Right hindlimb (tissue), 1 donor: ENCODE results near the gene ELL.
A peak's percentile ranks its signal among the peaks of the same experiment; 100 is the strongest.

Experiments
- DNase-seq: peaks from one replicate; pipeline ENCODE4 v3.0.0-alpha.2; 2018

The ELL gene

DNA sequence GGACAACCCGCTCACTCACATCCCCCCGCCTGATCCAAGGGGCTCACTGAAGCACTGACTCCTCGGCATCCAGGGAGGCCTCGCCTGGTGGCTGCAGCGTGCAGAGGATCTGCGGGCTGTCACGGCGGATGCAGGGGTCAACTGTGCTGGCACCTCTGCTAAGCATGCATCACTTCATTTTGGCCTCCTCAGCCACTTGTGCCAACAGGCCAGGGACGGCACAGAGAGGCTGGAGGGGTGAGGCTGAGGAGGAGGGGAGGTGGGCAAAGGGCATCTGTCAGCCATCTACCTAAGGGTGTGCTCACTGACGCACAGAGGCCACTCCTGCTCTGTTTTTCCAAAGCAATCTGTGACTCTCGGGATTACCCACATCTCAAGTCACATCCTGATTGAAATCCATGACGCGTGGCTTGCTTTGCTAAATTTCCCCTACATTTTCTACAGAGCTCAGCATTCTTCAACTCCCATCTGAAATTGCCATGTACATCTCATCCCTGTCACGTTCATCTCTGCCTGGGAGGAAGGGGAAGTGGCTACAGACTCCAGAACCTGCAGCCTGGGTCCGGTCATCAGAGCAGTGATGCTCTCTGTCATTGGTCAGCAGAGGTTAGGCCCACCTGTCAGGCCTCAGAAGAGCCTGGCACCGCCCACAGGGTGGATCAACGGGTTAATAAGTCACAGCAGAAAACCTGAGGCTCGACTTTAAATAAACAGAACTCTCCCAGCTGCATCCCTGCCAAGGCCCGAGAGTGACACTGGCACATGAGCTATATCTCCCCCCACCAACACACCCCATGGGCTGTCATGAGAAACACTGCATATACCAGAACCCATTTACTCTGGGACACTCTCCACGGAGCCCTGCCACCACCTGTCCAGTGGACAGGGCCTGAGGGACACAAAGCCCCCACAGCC is 17.6 kb downstream of the ELL start:
- no peak for DNase-seq

DNA sequence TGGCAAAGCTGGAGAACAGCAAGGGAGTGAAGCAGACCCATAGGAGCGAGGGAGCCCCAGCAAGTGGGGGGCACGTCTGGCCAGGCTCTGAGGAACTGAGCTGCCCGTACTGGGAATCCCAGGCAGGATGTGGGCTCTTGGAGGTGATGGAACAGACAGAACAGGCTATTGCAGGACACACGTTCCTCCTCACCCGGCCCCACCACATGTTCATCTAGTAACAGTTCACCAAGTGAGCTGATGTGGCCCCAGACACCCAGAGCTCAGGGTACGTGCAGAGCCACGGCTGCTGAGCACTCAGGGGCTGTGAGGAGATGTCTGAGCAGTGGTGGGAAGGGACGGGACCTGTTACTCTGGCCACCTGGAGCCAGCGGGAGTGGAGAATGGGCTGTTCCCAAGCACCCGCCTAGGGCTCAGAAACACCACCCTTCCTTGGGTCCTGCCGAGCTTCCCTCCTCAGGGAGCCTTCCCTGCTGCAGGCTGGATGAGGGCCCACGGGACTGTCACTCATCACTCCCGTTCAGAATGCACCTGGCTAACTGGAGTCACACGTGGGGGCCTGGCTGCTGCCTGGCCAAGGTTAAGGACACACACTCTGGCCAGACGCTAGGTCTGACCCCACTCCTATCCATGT is 18.4 kb downstream of the ELL start:
- no peak for DNase-seq

DNA sequence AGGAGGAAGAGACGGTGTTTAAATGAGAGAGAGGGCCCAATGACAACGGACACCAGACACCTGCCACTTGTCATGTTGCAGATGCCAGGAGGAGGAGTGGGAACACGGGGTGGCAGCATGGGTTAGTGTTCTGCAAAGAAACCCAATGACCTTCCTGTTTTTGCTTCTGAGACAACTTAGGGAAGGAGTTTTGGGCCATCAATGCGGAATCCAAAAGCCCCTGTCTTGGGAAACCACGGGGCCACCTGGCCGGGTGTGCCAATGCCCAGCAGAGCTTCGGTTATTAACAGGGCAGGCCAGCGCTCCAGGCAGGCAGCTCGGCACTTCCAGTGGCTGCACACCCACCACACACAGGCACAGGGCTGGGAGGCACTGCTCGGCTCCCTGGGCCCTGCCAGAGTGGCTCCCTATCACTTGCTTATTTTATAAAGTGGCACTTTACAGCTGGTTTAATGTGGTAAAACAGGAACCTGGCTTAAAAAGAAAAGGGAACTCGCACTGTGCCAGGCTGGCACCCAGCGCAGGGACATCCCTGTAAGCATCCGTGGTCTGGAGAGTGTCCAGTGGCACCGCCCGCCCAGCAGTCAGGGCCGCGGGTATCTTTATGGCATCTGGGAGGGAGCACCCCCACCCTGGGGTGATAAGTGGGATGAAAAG is 19.1 kb downstream of the ELL start:
- DNase-seq: no peak

DNA sequence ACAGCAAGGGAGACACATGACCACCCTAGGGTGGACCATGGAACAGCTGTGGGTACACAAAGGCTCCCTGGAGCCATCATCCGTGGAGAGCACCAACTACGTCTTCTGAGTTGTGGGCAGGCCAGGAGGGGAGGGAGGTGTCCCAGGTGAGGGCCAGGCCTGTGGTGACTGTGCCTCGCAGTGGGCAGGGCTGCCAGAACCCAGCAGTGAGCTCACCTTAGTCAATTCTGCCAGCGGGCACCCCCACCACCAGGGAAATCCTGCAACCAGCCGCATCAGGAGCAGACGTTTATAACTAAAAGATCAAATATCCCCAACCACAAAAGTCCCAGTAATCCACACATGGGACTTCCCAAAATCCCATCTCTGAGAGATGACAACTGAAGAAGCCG is 19.6 kb downstream of the ELL start:
- no peak for DNase-seq

DNA sequence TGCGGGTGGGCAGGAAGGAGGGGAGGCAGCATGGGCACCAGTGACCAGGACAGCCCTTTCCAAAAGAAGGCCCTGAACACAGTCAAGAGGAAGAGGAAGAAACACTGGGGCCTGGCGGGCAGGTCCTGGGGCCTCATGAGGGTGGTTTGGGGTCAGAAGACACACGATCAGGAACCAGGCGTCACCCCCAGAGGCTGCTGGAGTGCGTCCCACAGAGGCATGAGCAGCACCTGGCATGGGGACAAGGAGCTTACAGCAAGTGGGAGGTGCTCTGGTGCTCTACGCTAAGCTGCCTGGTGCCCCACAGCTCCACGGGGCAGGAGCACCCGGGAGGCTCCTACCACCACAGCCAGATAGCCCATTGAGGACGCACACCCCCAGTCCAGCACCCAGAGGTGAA is 20.0 kb downstream of the ELL start:
- DNase-seq: no peak

DNA sequence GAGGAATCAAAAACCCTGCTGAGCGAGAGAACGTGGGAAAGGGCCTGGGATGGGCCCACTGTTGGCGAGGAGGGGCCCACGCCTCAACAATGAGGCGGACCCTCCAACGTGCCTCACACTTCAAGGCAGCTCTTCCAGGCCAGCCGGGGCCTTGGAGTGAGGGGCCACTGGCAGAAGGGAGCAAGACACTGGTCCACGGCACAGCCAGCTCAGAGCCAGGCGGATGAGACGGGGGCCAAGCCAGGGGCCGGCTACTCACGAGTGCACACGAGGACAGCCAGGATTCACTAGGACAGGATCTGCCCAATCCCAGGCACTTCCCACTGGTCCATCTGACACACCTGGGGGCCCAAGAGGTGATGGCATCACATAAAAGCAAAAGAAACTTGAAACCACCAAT is 20.5 kb downstream of the ELL start:
- DNase-seq: no peak

DNA sequence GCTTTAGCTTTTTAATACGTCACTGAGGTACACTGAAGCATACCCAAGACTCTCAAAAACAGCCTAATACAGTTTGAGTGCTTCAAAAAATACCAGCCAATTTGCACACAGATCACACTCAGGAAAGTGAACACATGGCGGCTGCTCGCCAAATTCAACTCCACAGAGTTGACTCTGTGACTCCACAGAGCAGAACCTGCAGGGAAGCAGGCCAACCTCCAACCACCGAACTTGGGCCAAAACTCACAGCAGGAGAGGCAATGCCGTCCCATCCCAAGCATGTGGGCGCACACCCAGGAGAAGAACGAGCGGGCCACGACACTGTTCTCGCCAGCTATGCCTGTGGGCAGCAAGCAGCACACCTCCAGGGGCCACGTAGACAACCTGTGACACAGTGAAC is 21.1 kb downstream of the ELL start:
- no peak for DNase-seq

DNA sequence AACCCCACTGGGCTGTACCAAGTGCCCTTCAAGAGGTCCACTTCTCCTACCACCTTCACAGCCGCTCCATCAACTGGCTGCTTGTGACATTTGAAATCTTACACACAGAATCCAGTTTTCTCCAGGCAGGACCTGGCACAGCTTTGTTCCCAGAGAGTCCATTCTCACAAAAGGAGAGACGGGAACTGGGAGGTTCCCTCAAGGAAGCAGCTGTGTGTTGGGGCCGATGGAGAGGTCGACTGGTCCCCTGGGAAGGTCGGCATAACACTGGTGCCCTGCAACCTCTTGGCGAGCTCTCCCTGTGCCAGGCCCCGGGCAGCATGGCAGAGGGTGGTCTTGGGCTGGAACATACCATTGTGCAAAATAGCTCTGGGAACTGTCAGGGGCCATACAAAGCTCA is 21.5 kb downstream of the ELL start:
- peak; percentile 59 for DNase-seq

DNA sequence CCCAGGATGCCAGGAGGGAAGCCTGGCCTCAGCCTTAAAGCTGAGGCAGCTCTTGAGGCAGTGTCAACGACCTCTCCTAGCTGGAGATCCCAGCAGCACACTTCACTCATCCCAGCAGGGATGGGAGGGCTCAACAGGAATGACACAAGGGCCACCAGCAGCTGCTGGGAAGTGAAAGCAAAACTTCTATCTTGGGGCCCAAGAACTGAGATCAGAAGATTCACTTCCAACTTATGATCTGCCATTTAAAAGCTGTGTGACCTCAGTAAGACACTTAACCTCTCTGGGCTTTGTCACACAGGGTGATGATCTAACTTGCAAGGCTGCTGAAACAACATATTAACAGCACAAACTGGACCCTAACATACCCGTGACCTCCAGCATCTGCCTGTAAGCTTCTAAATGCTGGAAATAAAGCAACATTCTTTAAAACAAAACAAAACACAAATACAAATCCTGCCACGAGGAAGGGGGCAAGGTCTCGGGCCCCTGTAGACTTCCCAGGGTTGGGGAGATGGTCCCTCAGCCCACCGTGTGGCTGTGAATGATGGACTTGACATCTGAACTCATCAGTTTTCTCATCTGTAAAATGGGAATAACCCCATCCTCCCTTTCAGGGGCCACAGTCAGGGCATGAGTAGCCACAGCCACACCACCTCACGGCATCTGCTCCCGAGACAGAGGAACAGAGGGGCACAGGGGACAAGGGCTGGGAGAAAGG is 22.7 kb downstream of the ELL start:
- no peak for DNase-seq

DNA sequence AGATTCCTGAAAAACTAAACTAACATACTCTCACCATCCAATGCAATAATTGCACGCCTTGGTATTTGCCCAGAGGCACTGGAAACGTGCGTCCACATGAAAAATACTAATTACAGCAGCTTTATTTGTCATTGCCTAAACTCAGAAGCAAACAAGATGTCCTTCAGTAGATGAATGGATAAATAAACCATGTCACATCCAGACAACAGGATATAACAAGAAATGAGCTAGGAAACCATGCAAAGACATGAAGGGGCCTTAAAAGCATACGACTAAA is 25.0 kb downstream of the ELL start:
- DNase-seq: no peak

DNA sequence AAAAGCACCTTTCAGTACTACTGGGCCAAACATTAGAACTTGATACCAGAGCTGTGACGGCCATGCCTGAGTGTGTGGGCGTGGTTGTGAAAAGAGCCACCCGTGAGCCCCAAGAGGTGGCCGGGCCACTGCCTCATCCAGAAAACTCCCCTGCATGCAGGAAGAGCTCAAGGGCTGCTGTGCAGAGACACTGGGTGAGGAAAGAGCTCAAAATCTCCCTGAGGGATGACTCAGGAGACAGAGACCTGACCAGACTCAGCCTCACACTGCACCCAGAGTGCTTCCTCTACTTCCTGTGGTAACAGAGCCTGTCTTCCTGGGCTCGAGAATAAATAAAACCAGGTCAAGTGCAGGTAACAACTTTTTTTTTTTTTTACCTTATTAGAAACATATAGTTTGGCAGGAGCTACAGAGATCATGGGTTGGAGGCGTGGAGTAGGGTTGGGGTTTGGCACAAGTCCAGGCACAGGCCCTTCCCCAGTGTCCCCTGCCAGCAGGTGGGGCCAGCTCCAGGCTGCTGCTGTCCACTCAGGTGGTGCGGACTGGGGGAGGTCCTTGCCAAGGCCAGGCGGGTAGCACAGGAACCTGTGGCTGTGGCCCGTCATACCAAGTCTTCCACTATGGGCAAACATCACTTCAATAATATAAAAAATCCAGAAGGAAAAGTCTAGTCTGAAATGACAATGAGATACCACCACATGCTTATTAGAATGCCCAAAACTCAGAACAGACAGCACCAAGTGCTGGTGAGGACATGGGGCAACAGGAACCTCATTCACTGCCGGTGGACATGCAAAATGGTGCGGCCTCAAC is 25.5 kb downstream of the ELL start:
- DNase-seq: no peak

DNA sequence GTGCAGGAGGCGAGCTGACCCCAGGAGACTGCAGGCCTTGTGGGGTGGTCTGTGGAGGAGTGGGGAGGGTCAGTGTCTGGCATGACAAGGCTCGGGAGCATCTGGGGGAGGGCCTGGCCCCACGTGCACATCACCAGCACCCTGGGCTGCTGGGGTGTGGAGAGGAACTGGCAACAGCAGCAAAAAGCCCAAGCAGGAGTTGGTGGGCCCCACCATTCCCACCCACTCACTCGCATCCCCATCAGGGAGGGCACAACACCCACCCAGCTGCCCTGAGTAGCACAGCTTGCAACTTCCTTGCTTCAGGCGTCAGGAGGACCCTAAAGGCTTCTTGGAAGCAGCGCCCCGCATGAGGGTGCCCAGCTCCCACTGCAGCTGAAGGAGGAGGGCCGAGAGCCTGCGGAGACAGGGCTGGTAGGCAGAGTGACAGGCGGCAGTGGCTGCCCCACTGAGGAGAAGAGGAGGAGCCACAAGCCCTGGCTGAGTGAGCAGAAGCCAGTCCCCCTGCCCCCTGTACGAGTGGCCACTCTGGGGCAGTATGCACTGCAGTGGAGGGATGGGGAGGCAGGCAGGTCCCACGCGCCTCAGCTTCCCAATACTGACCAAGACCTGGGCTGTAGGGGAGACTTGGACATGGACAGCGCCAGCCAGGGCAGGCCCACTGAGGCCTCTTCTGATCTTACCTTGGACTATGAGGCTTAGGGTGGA is 26.5 kb downstream of the ELL start:
- DNase-seq: no peak

DNA sequence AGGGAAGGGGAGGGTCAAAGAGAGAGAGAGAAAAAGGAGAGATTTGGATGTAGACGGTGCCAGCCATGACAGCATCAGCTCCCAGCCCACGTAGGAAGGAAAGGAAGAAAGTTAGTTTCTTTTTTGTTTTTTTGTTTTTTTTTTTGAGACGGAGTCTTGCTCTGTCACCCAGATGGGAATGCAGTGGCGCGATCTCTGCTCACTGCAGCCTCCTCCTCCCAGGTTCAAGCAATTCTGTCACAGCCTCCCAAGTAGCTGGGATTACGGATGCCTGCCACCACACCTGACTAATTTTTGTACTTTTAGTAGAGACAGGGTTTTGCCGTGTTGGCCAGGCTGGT is 27.6 kb downstream of the ELL start:
- no peak for DNase-seq

DNA sequence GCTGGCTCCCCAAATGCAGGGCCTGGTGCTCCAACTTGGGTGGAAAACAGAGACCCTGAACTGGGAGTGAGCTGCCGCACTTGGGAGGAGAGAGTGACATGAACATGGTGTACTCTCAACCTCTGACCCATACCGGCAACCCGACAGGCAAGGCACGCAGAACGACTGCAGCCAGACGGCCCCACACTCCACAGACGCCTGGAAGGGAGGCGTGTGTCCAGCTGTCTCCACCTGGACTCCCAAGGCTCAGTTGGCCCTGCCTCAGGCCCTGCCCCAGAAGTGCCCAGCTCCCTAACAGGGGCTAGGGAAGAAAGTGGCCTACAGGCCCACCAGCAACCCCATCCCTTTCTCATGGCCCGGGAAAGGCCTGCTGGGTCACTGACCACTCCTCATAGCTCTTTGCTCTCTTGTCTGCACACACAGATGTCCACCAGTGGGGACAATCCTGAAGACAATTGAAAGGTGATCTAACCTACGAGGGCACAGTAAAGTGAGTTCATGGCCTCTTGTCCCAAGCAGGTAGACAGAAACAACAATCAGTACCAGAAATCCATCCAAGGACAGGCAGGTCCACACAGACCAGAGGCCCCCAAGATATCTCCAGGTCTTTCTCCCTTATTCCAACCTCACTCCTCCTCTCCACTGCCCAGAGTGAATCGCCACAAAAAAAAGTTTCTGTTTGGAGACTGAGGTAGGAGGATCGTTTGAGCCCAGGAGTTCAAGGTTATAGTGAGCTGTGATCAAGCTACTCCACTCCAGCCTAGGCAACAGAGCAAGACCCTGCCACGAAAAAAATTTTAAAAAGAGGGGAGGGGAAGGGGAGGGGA is 28.2 kb downstream of the ELL start:
- DNase-seq: no peak

DNA sequence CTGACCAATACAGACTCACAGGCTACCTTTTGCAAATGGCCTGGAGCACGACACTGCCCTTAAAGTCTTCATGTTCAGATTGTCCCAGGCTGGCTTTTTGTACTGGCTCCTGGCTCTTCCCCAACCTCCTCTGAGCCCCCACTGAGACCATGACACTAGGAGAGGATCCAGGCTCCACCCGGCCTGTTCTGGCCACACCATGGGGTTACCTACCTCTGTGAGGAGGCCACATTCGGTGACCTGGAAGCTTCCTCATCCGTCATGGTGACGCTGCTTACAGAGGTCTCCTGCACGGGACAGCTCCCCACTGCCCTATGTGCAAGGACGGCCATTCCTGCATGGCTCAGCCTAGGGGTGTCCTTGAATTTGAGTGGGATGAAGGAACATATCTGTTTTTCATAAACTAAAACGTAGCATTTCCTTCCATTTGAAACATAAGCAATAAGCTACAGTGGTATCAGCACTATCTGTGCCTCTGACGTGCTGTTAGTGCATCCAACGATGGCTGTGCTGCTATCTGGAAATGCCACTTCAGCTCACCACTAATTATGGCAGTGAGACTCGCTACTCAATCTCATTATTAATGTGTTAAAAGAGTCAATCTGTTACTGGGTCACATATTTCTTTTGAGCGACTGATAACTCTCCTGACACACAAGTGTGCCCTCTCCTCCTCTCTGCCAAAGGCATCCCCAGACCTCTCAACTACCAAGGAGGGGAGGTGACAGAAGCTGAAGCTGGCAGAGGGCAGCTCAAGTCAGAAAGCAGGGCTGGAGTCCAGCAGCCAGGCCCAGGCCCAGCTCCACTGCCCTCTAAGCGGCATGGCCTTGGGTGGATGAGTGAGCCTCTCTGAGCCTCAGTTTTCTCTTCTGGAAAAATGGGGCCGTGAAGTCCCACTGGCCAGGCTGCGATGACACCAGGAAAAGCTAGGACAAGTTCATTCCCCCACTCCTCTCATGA is 29.6 kb downstream of the ELL start:
- DNase-seq: no peak

DNA sequence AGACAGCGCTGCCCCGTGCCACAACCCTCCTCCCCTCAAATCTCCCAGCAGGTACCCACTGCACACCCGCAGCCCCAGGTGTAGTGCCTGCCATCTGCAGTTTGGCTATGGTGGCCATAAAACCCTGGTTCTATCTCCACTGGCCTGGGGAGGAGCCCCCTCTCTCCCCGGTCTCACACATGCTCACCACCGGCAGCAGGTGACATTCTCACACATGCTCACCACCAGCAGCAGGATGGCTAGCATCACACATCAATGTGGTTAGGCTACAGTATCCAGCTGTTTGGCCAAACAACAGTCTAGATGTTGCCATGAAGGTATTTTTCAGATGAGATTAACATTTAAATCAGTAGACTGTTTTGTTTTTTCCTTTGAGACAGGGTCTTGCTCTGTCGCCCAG is 31.1 kb downstream of the ELL start:
- no peak for DNase-seq

DNA sequence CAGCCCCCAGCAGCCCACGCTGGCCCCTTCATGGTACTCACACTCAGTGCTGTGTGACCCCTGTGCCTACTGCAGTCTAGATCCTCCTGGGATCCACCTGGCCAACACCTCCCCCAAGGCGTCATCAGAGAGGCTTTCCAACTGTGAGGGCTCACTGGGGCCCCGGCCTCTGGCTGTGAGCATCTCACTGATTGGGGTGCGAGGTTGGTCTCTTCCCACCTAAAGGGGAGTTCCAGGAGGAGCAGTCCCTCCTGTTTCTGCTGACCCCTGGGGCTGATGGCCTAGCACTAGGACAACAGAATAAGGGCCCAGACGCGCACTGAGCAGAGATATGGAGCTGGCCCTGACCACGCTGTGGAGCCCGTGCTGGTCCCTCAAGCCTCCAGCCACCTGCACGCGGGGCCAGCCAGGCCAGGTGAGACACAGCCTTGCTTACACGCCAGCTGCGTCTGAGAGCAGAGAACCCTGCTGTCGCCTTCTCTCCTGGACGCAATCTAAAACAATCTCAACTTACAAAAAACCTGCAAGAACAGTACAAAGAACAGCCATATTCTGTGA is 32.2 kb downstream of the ELL start:
- no peak for DNase-seq

DNA sequence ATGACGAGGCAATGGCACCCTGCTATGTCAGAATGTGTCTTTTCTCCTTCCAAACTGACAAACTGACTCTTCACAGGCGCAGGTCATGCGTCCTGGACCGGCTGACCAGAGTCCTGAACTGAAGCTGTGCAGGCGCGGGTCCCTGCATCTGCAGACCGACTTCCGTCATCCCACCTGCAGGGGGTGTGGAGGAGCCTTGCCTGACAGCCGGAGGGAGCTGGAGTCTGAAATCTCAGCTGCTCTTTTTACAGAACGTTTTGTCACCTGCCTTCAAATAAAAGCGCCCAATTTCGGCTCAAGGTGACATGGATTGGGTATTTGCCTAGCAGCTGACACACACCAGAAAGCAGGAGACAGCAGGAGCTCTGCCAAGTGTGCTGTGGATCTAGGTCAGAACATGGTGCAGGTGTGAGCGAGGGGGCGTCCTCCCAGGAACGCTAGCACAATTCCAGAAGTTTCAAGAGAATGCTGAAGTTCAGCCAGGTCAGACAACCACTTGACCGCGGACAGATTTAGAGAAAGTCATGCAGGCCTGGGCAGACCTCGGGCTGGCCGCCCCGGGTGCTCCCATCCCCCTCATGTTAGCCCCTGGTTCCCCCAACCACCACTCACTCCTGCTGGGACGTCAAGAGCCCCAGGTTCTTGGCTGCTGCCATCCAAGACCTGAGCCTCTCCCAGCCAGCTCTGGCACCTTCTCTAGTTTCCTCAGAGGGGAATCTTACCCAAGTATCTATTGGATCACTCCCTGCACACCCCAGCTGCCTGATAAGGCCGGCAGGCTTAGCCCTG is 32.8 kb downstream of the ELL start:
- DNase-seq: peak; percentile 55

DNA sequence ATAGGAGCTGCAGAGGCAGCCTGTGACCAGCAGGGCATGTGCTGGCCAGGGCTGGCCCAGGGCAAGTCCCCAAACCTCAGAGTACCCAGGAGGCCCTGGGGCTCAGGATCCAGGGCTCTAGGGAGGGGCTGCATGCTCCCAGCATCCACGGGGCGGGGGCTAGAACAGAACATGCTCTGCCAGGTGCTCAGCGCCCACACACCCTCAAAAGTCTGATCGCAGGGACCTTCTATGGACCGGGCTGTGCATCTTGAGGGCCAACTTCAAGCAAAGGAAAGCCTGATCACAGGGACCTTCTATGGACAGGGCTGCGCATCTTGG is 33.5 kb downstream of the ELL start:
- DNase-seq: no peak
